Naive B cell (primary cell): ENCODE results near the gene FUCA1. TPM values are rescaled to one million over a fixed set of nuclear protein-coding genes. Genes with fewer than 3 reads are reported as not detected.
"Not testable (repeated sequence)": the region's sequence is repeated elsewhere in the genome, so short reads cannot be mapped to it uniquely, and the experiment has no call there.

ENCODE experiments used
- ATAC-seq, 2 donors: fragments of 150-1000 bp; cut with Tn5 transposase; 2 replicates each; pipeline ENCODE4 v1.10.0; 2021; ENCODE audit warnings: low read depth in 2 of 2, mild to moderate bottlenecking in 2 of 2, moderate library complexity in 2 of 2
- DNase-seq: peaks from one replicate; pipeline ENCODE4 v3.0.0; 2022
- H3K27ac Mint-ChIP-seq, 6 donors: one replicate each; pipeline ENCODE4 v1.8.0; 2020 to 2022; ENCODE audit warnings: mild to moderate bottlenecking in 6 of 6, mixed read lengths in 6 of 6, moderate library complexity in 5 of 6, inconsistent platforms in 2 of 6
- H3K27me3 Mint-ChIP-seq, 3 donors: one replicate each; pipeline ENCODE4 v1.8.0; 2021 to 2022; ENCODE audit warnings: mixed read lengths in 3 of 3, mild to moderate bottlenecking in 1 of 3
- H3K36me3 Mint-ChIP-seq, 2 donors: one replicate each; pipeline ENCODE4 v1.8.0; 2020 to 2022; ENCODE audit warnings: mixed read lengths in 2 of 2, inconsistent platforms in 1 of 2, mild to moderate bottlenecking in 1 of 2
- H3K4me1 Mint-ChIP-seq, 3 donors: one replicate each; pipeline ENCODE4 v1.8.0; 2020 to 2022; ENCODE audit warnings: mixed read lengths in 3 of 3, inconsistent platforms in 1 of 3, mild to moderate bottlenecking in 1 of 3, moderate library complexity in 1 of 3
- H3K4me3 Mint-ChIP-seq, 8 donors: one replicate each; pipeline ENCODE4 v1.8.0; 2020 to 2022; ENCODE audit warnings: mild to moderate bottlenecking in 8 of 8, mixed read lengths in 8 of 8, moderate library complexity in 8 of 8, inconsistent platforms in 2 of 8
- H3K9me3 Mint-ChIP-seq, 7 donors: one replicate each; pipeline ENCODE4 v1.8.0; 2020 to 2022; ENCODE audit warnings: mixed read lengths in 7 of 7, mild to moderate bottlenecking in 5 of 7, inconsistent platforms in 2 of 7, moderate library complexity in 1 of 7
- polyA plus RNA-seq, 6 donors: library from polyadenylated mRNA; unstranded; fragments of 300-500 nt; fragmentation: Illumina TruSeq; gene quantifications; one replicate each; pipeline ENCODE4 v1.2.3, GENCODE V29; 2021; ENCODE audit warnings: low read depth in 6 of 6

Gene FUCA1
- polyA plus RNA-seq, 6 donors from 2014 or later, result 3.2 to 9.6 (median 7.2) TPM

DNA sequence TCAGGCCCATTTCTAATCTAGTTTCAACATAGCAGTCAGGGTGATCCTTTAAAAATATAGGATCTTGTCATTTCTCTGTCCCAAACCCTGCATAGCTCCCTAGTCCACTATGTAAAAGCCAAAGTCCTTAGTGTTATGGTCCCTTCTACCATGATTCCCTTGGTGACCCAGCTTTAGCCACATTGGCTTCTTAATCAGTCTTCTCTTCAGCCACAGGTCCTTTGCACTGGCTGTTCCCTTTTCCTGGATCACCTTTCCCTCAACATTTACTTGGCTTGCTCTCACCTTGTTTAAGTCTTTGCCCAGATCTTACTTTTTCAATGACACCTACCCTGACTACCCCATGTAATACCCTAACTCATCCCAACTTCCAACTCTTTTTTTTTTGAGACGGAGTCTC lies 11.7 kb upstream of the FUCA1 start:
- H3K4me1 Mint-ChIP-seq, result peaks cover 13 to 28% (median 24%) of the 10 kb centered on the region in 3 donors
- peak overlapping the region in 4 of 6 donors; percentile 21 to 60 (median 38) for H3K27ac Mint-ChIP-seq
- DNase-seq (no peak), ATAC-seq (no peak)
- H3K4me3 Mint-ChIP-seq, result no peak overlapping the region
- H3K27me3 Mint-ChIP-seq, result no peaks in the 10 kb centered on the region
- H3K9me3 Mint-ChIP-seq, result peaks cover 4 to 30% (median 21%) of the 10 kb centered on the region in 7 donors
- peaks cover 36 to 57% of the 10 kb centered on the region in 2 donors for H3K36me3 Mint-ChIP-seq

DNA sequence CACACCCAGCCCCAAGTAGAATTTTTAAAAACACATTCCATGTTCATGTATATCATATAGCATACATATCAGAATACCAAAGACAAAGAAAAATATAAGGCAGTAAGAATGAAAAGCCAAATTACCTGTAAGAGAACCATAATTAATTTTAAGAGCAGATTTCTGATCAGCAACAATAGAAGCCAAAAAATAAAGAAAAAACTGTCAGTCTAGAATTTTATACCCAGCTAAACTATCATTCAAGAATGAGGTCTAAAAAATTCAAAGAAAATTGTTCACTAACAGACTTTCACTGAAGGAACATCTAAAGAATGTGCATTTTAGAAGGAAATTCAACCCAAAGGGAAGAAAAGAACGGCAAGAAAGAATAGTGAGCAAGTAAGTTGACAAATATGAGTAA lies 10.6 kb upstream of the FUCA1 start:
- Mint-ChIP-seq H3K9me3 (peaks cover 4 to 30% (median 21%) of the 10 kb centered on the region in 7 donors), H3K4me1 (peaks cover 24 to 37% (median 31%) of the 10 kb centered on the region in 3 donors), H3K27me3 (no peaks in the 10 kb centered on the region), H3K36me3 (peaks cover 36 to 66% of the 10 kb centered on the region in 2 donors), H3K27ac (peak overlapping the region in 1 of 6 donors; percentile 44), H3K4me3 (no peak overlapping the region)
- ATAC-seq (no peak), DNase-seq (no peak)

DNA sequence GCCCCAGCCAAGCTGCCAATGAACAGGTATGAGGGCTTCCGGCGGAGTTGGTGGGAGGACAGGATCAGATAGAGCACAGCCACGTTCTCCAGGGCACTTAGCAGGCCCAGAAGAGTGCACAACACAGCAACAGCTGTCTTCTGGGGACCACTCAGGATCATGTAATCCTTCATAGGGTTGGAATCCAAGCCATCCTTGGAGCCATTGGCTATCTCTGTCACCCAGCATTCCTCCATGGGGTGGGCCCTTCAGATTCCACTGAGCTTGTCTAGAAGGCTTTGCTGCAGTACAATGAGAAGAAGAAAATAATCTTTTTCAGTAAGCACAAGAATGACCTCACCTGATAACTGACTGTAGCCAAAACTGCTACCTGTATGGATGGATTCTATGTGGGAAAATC lies 7.3 kb upstream of the FUCA1 start:
- peak overlapping the region in 3 of 6 donors; percentile 30 to 74 (median 65) for H3K27ac Mint-ChIP-seq

DNA sequence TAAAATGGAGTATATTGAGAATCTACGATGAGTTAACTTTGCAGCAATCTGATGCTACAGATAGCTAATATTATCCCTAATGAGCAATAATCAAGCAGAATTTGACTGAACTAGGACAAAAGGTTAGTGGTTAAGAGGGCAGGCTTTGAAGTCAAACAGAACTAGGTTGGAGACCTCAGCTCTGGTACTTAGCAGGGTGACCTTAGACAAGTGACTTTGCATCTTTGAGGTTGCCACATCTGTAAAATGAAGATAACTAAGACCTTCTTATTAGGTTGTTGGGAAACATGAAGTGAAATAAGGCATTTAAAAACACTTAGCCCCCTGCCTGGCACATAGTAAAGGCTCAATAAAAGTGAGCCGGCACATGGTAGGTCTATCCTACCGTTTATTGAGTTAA lies 4.3 kb upstream of the FUCA1 start:
- Mint-ChIP-seq H3K9me3 (peaks cover 0 to 10% (median 4%) of the 10 kb centered on the region in 7 donors), H3K4me1 (peaks cover 35 to 44% (median 43%) of the 10 kb centered on the region in 3 donors), H3K27me3 (no peaks in the 10 kb centered on the region), H3K36me3 (peaks cover 10 to 28% of the 10 kb centered on the region in 2 donors), H3K4me3 (no peak overlapping the region), H3K27ac (peak overlapping the region in 1 of 6 donors; percentile 69)
- DNase-seq (no peak), ATAC-seq (no peak)

More for the DNA sequence above, 7.3 kb upstream of the FUCA1 start:
- Mint-ChIP-seq H3K27me3 (no peaks in the 10 kb centered on the region), H3K9me3 (peaks cover 4 to 30% (median 21%) of the 10 kb centered on the region in 7 donors), H3K4me1 (peaks cover 25 to 39% (median 33%) of the 10 kb centered on the region in 3 donors), H3K4me3 (peak overlapping the region in 1 of 8 donors; percentile 35), H3K36me3 (peaks cover 31 to 54% of the 10 kb centered on the region in 2 donors)
- DNase-seq, result no peak
- ATAC-seq, result no peak

DNA sequence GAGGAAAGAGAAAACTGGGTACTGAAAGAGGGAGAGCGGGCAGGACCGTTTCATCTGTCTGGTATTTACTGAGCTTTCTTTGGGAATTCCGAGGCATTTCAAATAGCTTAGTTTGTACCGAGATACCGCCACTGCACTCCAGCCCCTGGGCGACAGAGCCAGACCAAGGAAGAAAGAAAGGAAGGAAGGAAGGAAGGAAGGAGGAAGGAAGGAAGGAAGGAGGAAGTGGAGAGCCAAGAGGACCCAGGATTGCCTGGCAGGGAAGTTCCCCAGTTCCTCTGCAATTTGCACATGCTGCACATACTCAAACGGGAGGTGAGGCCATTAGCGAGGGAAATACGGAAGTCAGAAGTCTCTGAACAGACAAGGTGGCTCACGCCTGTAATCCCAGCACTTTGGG lies 961 bp upstream of the FUCA1 start:
- Mint-ChIP-seq H3K9me3 (no peaks in the 10 kb centered on the region), H3K4me3 (peak overlapping the region; percentile 66 to 94 (median 91)), H3K4me1 (peaks cover 33 to 44% (median 39%) of the 10 kb centered on the region in 3 donors), H3K27me3 (no peaks in the 10 kb centered on the region), H3K36me3 (peaks cover 0 to 1% of the 10 kb centered on the region in 2 donors), H3K27ac (peak overlapping the region in 3 of 6 donors; percentile 40 to 89 (median 87))
- ATAC-seq (no peak), DNase-seq (no peak)

DNA sequence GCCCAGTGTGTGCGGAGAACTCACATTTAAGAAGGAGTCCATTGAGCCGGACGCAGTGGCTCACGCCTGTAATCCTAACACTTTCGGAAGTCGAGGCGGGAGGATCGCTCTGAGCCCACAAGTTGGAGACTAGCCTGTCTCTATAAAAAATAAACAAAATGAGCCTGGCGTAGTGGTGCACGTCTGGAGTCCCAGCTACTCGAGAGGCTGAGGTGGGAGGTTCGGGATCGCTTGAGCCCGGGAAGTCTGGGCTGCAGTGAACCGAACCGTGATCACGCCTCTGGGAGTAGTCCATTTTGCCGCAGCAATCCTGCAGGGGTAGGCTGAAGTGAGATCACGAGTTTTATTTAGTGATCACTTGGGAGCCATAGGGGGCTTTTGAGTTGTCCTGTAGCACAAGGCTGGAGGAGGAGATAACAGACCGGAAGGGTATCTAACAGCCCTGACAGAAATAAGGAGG lies 497 bp upstream of the FUCA1 start:
- ATAC-seq, result peak in 1 of 2 donors; percentile 1
- DNase-seq, result no peak
- H3K27me3 Mint-ChIP-seq, result no peaks in the 10 kb centered on the region
- no peaks in the 10 kb centered on the region for H3K36me3 Mint-ChIP-seq
- no peaks in the 10 kb centered on the region for H3K9me3 Mint-ChIP-seq
- peak overlapping the region; percentile 80 to 95 (median 92) for H3K4me3 Mint-ChIP-seq
- H3K4me1 Mint-ChIP-seq, result peaks cover 28 to 39% (median 35%) of the 10 kb centered on the region in 3 donors
- peak overlapping the region; percentile 66 to 96 (median 88) for H3K27ac Mint-ChIP-seq

DNA sequence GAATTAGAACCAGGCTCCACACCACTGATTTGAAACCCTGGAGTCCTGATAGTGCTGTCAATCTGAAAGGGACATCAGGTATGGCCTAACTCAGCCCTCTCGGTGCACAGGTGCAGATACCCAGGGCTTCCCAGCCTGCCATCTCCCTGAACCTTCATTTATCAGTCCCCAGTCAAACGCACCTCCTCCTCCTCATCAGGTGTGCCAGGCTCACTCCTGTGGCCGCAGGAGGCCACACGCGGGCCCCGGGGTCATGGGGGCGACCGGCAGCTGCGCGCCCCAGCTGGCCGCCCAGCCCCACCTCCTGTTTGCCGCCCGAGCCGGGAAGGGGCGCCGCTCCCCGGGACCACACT lies 572 bp downstream of the FUCA1 start:
- H3K9me3 Mint-ChIP-seq, result no peaks in the 10 kb centered on the region
- H3K27ac Mint-ChIP-seq, result peak overlapping the region in 5 of 6 donors; percentile 78 to 89 (median 86)
- no peaks in the 10 kb centered on the region for H3K36me3 Mint-ChIP-seq
- peaks cover 27 to 31% (median 31%) of the 10 kb centered on the region in 3 donors for H3K4me1 Mint-ChIP-seq
- DNase-seq, result peak; percentile 11
- H3K4me3 Mint-ChIP-seq, result peak overlapping the region; percentile 80 to 95 (median 92)
- no peak for ATAC-seq
- H3K27me3 Mint-ChIP-seq, result no peaks in the 10 kb centered on the region

DNA sequence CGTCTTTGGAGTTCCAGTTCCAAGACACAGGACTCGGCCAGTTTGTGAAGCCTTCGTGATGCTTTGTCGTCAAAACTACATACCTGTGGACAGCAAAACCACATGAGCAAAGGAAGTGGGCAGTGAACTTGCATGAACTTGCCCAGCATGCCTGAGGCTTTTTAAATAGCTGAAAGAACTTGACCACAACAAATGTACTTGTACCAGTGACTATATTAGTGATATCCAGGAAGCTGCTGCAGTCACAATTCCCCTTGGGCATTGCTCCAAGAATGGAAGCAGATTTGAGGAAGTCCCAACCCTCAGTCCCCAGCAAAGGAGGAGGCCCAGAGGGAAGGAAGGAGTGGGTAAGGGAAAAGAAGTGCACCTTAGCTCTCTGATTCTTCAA lies 2.6 kb downstream of the FUCA1 start:
- DNase-seq, result no peak
- H3K4me1 Mint-ChIP-seq, result peaks cover 23 to 31% (median 29%) of the 10 kb centered on the region in 3 donors
- no peaks in the 10 kb centered on the region for H3K36me3 Mint-ChIP-seq
- no peak for ATAC-seq
- H3K27me3 Mint-ChIP-seq, result no peaks in the 10 kb centered on the region
- H3K27ac Mint-ChIP-seq, result peak overlapping the region in 1 of 6 donors; percentile 11
- no peaks in the 10 kb centered on the region for H3K9me3 Mint-ChIP-seq
- H3K4me3 Mint-ChIP-seq, result peak overlapping the region in 2 of 8 donors; percentile 35 to 87

DNA sequence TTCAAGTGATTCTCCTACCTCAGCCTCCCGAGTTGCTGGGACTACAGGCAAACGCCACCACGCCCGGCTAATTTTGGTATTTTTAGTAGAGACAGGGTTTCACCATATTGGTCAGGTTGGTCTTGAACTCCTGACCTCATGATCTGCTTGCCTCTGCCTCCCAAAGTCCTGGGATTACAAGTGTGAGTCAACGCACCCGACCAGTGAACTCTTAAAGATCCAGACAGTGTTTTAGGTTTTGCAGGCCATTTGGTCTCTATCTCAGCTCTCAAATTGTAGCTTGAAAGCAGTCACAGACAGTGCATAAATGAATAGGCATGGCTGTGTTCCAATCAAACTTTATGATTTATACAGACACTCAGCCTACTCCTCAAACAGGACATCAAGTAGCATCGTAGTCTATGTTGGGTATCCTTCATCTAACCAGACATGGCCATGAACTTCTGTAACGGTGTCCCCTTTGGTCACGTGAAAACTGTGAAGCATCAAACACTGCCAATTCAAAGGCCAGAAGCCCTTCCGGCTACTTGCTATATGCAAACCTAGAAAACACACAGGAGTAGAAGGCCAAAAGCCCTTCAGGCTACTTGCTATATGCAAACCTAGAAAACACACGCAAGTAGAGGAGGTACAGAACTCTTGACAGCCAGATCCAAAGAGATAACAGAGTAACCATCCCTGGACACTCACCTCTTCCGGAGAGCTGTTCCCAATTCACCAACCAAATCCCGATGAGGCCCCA lies 3.1 kb downstream of the FUCA1 start:
- Mint-ChIP-seq H3K4me1 (peaks cover 23 to 31% (median 29%) of the 10 kb centered on the region in 3 donors), H3K9me3 (no peaks in the 10 kb centered on the region), H3K27ac (peak overlapping the region in 2 of 6 donors; percentile 11 to 26), H3K4me3 (peak overlapping the region in 1 of 8 donors; percentile 6), H3K27me3 (no peaks in the 10 kb centered on the region), H3K36me3 (no peaks in the 10 kb centered on the region)
- no peak for DNase-seq
- ATAC-seq, result no peak

DNA sequence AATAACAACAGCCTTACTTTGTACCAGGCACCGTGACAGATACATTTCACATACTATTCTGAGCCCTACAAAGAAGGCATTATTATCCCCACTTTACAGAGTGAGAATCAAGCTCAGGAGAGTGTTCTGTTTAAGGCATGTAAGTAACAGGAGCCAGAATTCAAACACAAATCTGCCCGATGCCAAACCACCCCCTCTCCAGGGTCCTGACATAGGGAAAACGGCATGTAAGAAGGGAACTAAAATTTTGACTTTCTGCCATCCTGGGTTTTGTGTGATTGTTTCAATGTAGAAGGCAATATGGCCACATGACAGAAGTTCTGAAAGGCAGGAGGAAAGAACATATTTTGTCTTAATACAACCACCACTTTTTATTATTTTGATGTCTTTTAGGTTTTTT lies 5.5 kb downstream of the FUCA1 start:
- ATAC-seq, result no peak
- Mint-ChIP-seq H3K27me3 (no peaks in the 10 kb centered on the region), H3K4me3 (no peak overlapping the region), H3K36me3 (no peaks in the 10 kb centered on the region), H3K4me1 (peaks cover 11 to 17% (median 16%) of the 10 kb centered on the region in 3 donors), H3K27ac (no peak overlapping the region), H3K9me3 (no peaks in the 10 kb centered on the region)
- no peak for DNase-seq

DNA sequence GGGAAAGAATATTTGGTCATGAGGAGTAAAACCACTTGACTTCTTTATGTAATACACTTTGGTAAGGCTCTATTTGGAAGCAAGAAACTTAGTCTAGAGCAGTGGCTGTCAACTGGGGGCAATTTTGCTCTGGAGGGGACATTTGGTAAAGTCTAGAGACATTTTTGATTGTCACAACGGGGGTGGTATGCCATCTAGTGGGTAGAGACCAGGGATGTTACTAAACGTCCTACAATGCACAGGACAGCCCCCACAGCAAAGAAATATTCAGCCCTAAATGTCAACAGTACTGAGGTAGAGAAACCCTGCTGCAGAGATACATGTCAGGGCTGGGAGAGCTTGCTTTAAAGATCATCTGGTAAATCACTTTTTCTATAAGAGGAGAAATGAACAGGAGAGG lies 13.5 kb downstream of the FUCA1 start:
- DNase-seq, result no peak

DNA sequence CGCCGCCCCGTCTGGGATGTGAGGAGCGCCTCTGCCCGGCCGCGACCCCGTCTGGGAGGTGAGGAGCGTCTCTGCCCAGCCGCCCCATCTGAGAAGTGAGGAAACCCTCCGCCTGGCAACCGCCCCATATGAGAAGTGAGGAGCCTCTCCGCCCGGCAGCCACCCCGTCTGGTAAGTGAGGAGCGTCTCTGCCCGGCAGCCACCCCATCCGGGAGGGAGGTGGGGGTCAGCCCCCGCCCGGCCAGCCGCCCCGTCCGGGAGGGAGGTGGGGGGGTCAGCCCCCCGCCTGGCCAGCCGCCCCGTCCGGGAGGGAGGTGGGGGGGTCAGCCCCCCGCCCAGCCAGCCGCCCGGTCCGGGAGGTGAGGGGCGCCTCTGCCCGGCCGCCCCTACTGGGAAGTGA lies 15.0 kb downstream of the FUCA1 start:
- not testable (repeated sequence) for DNase-seq, H3K4me3 Mint-ChIP-seq, H3K27ac Mint-ChIP-seq, H3K9me3 Mint-ChIP-seq, H3K27me3 Mint-ChIP-seq, H3K4me1 Mint-ChIP-seq, ATAC-seq
- peaks cover 12 to 27% of the 10 kb centered on the region in 2 donors for H3K36me3 Mint-ChIP-seq

More for the DNA sequence above, 13.5 kb downstream of the FUCA1 start:
- Mint-ChIP-seq H3K27ac (peak overlapping the region in 2 of 6 donors; percentile 47 to 50), H3K4me3 (no peak overlapping the region), H3K9me3 (no peaks in the 10 kb centered on the region), H3K27me3 (no peaks in the 10 kb centered on the region), H3K36me3 (peaks cover 7 to 21% of the 10 kb centered on the region in 2 donors), H3K4me1 (peaks cover 0 to 3% (median 0%) of the 10 kb centered on the region in 3 donors)
- ATAC-seq, result no peak

DNA sequence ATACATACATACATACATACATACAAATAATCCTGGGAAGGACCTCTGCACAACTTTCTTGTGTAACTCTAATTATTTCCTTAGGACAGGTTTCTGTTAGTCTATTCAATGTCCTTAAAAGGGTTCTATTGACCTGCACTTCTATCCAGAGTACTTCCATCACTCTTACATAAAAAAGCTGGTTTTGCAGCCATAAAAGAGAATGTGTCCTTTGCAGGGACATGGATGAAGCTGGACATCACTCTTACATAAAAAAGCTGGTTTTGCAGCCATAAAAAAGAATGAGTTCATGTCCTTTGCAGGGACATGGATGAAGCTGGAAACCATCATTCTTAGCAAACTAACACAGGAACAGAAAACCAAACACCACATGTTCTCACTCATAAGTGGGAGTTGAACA lies 16.7 kb downstream of the FUCA1 start:
- not testable (repeated sequence) for ATAC-seq, H3K27me3 Mint-ChIP-seq, H3K4me1 Mint-ChIP-seq, DNase-seq, H3K9me3 Mint-ChIP-seq
- Mint-ChIP-seq H3K4me3 (peak overlapping the region in 1 of 8 donors; percentile 47), H3K36me3 (peaks cover 22 to 35% of the 10 kb centered on the region in 2 donors), H3K27ac (peak overlapping the region in 1 of 6 donors; percentile 44)
